Activated T-cell treated with anti-CD3 and anti-CD28 coated beads, Interleukin-2, amount 50 U/mL, for 24 hours (primary cell): ENCODE results near the gene BIN1.

Experiments used
- DNase-seq: peaks from one replicate; pipeline ENCODE4 v3.0.0-alpha.2; 2020
- H3K27ac Mint-ChIP-seq: 2 replicates; pipeline ENCODE4 v1.8.0; 2020; ENCODE audit warnings: mild to moderate bottlenecking, mixed read lengths
- H3K27me3 Mint-ChIP-seq: 2 replicates; pipeline ENCODE4 v1.8.0; 2020; ENCODE audit warnings: mixed read lengths
- H3K36me3 Mint-ChIP-seq: 2 replicates; pipeline ENCODE4 v1.8.0; 2020; ENCODE audit warnings: low read depth, mixed read lengths
- H3K4me1 Mint-ChIP-seq: 2 replicates; pipeline ENCODE4 v1.8.0; 2020; ENCODE audit warnings: low read depth, mixed read lengths
- H3K4me3 Mint-ChIP-seq: 2 replicates; pipeline ENCODE4 v1.8.0; 2020; ENCODE audit warnings: mild to moderate bottlenecking, moderate library complexity, mixed read lengths
- H3K9me3 Mint-ChIP-seq: 2 replicates; pipeline ENCODE4 v1.8.0; 2020; ENCODE audit warnings: mixed read lengths

The BIN1 gene

GRCh38 chr2:127106991-127107621 is at the start of gene BIN1:
TSS of gene BIN1 (minus strand) at chr2:127107154. CDS start at chr2:127106943, 211 bp downstream.
- Mint-ChIP-seq H3K36me3 (no peaks in the 10 kb centered on the region), H3K4me1 (peaks cover 5% of the 10 kb centered on the region), H3K9me3 (no peaks in the 10 kb centered on the region), H3K27ac (no peak within 1 kb of the TSS), H3K4me3 (peak within 1 kb of the TSS; percentile 77), H3K27me3 (peaks cover 26% of the 10 kb centered on the region)
- peak; percentile 81 for DNase-seq

GRCh38 chr2:127155947-127156346 is 49.0 kb upstream of the BIN1 start:
- no peaks in the 10 kb centered on the region for H3K36me3 Mint-ChIP-seq
- H3K27me3 Mint-ChIP-seq = no peaks in the 10 kb centered on the region
- no peak overlapping the region for H3K27ac Mint-ChIP-seq
- no peaks in the 10 kb centered on the region for H3K4me1 Mint-ChIP-seq
- DNase-seq = no peak
- H3K4me3 Mint-ChIP-seq = no peak overlapping the region
- H3K9me3 Mint-ChIP-seq = no peaks in the 10 kb centered on the region

DNA sequence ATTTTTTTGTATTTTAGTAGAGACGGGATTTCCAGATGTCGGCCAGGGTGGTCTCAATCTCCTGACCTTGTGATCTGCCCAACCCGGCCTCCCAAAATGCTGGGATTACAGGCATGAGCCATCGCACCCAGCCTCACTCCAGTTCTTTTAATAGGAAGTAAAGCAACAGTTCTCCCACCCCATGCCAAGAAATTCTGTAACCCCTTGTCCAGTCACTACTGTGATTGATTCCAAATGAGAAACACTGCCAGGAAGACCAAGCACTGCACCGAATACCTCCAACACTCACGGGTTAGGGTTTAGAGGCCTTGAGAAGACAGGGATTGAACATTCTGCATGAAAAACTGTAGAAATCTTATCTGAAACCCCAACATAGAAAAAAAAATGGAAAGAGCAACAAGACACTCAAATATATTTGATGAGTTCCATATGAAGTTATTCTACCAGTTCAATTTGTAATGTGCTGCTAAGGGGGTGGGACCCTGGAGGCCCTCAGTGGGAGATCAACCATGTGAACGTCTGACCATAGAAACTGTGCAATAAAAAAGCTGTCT is 48.2 kb upstream of the BIN1 start:
- Mint-ChIP-seq H3K9me3 (no peaks in the 10 kb centered on the region), H3K4me1 (no peaks in the 10 kb centered on the region), H3K27ac (no peak overlapping the region), H3K27me3 (no peaks in the 10 kb centered on the region), H3K36me3 (no peaks in the 10 kb centered on the region), H3K4me3 (no peak overlapping the region)
- DNase-seq = no peak

GRCh38 chr2:127154396-127154795 is 47.4 kb upstream of the BIN1 start:
- H3K4me3 Mint-ChIP-seq = no peak overlapping the region
- no peak overlapping the region for H3K27ac Mint-ChIP-seq
- no peaks in the 10 kb centered on the region for H3K9me3 Mint-ChIP-seq
- H3K27me3 Mint-ChIP-seq = no peaks in the 10 kb centered on the region
- no peak for DNase-seq
- H3K36me3 Mint-ChIP-seq = no peaks in the 10 kb centered on the region
- H3K4me1 Mint-ChIP-seq = no peaks in the 10 kb centered on the region

GRCh38 chr2:127153691-127154158 is 46.8 kb upstream of the BIN1 start:
- H3K36me3 Mint-ChIP-seq = no peaks in the 10 kb centered on the region
- H3K9me3 Mint-ChIP-seq = no peaks in the 10 kb centered on the region
- no peak for DNase-seq
- H3K4me3 Mint-ChIP-seq = no peak overlapping the region
- H3K27ac Mint-ChIP-seq = no peak overlapping the region
- no peaks in the 10 kb centered on the region for H3K27me3 Mint-ChIP-seq
- no peaks in the 10 kb centered on the region for H3K4me1 Mint-ChIP-seq

DNA sequence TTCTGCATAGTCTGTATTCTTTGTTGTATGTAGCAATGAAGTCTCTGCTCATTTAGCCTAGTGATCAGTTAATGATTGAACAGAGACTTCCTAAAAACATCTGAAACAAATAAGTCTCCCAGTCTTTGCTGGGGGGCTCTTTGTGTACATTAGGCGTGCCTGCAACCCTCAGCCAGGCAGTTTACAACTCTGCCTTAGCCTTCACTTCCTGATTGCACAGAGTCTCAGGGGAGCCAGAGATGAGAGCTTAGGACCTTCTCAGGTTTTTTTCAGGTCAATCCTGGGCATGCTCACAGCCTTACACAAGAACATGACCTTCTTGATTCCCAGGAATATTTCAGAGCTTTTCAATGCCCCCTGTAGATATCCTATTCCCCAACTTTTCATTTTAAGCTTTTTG is 44.0 kb upstream of the BIN1 start:
- no peak for DNase-seq
- H3K27ac Mint-ChIP-seq = no peak overlapping the region
- no peaks in the 10 kb centered on the region for H3K9me3 Mint-ChIP-seq
- H3K4me1 Mint-ChIP-seq = no peaks in the 10 kb centered on the region
- H3K4me3 Mint-ChIP-seq = no peak overlapping the region
- no peaks in the 10 kb centered on the region for H3K36me3 Mint-ChIP-seq
- H3K27me3 Mint-ChIP-seq = no peaks in the 10 kb centered on the region

DNA sequence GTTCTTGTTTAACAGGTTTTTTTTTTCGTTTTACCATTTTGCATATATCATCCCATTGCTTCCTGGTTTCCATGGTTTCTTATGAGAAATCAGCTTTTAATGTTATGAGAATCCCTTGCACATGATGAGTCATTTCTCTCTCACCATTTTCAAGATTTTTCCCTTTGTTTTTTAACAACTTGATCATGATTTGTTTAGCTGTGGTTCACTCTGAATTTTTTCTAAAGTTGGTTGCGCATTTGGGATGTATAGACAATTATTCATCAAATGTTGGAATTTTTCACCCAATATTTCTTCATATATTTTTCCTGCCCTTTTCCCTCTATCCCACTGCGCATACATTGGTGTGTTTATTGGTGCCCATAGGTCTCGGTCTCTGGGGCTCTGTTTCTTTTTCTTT is 42.4 kb upstream of the BIN1 start:
- H3K4me1 Mint-ChIP-seq = peaks cover 2% of the 10 kb centered on the region
- no peaks in the 10 kb centered on the region for H3K36me3 Mint-ChIP-seq
- H3K27ac Mint-ChIP-seq = no peak overlapping the region
- no peak overlapping the region for H3K4me3 Mint-ChIP-seq
- H3K9me3 Mint-ChIP-seq = no peaks in the 10 kb centered on the region
- DNase-seq = no peak
- no peaks in the 10 kb centered on the region for H3K27me3 Mint-ChIP-seq

DNA sequence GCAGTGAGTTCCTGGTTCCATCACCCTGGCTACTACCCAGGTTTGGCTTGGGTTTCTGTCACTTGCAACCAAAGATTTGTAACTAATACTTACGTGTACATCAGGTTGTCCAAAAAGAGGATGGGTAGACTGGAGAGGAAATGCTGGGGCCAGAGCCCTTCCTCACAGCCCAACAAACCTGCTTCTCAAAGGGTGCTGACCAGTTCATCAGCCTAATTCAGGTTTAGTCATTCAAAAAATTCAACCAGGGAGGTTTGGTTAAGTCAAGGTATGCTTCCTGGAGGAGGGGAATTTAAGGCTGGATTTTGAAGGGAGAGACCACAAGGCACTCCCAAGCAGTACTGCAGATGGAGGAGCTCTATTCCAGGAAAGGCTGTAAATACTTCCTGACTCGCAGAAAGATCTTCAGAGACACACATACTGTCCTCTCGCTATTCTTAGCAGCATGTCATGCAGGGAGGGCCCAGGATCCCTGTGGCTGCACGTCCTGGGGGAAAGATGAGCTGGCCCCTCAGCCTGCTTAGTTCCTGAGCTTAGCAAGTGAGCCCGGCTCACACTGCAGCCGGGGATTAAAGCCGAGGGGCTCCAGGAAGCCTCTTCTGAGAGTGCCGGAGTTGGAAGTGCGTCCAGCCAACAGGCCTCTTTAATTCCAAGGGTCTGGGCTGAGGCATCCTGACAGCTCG is 40.0 kb upstream of the BIN1 start:
- Mint-ChIP-seq H3K9me3 (no peaks in the 10 kb centered on the region), H3K4me1 (peaks cover 2% of the 10 kb centered on the region), H3K4me3 (no peak overlapping the region), H3K27me3 (no peaks in the 10 kb centered on the region), H3K27ac (no peak overlapping the region), H3K36me3 (no peaks in the 10 kb centered on the region)
- no peak for DNase-seq

GRCh38 chr2:127146071-127146725 is 39.2 kb upstream of the BIN1 start:
- no peak for DNase-seq
- Mint-ChIP-seq H3K9me3 (no peaks in the 10 kb centered on the region), H3K27me3 (no peaks in the 10 kb centered on the region), H3K27ac (no peak overlapping the region), H3K4me3 (no peak overlapping the region), H3K4me1 (peaks cover 2% of the 10 kb centered on the region), H3K36me3 (no peaks in the 10 kb centered on the region)

DNA sequence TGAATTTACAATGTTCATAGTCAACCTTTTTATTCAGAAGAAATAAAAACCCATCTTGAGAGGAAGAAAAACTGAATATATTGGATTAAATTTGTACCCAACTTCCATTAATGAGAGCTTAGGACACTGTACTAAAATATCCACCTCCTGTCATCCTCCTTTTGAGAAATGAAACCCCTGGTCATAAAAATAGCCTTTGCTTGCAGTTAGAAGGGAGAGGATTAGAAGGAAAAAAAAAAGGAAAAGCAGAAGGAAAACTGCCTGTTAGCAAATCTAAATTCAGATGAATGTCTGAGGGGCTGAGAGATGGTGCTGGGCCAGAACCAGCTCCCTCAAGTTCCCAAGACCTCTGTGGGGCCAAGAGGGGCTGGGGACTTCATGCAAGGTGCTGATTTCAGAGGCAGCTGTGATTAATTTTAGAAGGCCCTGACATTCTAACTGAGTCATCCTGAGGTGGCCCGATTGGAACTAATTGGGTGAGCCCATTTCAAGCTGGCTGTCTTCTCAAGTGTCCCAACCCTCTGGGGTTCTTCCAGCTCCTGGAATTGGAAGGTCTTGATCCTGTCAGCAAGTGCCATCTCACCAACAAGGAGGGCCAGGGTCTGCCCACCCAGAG is 38.4 kb upstream of the BIN1 start:
- Mint-ChIP-seq H3K36me3 (no peaks in the 10 kb centered on the region), H3K9me3 (no peaks in the 10 kb centered on the region), H3K4me3 (no peak overlapping the region), H3K27me3 (no peaks in the 10 kb centered on the region), H3K4me1 (peaks cover 2% of the 10 kb centered on the region), H3K27ac (no peak overlapping the region)
- no peak for DNase-seq

GRCh38 chr2:127143841-127144782 is 37.2 kb upstream of the BIN1 start:
- no peak for DNase-seq
- H3K36me3 Mint-ChIP-seq = no peaks in the 10 kb centered on the region

DNA sequence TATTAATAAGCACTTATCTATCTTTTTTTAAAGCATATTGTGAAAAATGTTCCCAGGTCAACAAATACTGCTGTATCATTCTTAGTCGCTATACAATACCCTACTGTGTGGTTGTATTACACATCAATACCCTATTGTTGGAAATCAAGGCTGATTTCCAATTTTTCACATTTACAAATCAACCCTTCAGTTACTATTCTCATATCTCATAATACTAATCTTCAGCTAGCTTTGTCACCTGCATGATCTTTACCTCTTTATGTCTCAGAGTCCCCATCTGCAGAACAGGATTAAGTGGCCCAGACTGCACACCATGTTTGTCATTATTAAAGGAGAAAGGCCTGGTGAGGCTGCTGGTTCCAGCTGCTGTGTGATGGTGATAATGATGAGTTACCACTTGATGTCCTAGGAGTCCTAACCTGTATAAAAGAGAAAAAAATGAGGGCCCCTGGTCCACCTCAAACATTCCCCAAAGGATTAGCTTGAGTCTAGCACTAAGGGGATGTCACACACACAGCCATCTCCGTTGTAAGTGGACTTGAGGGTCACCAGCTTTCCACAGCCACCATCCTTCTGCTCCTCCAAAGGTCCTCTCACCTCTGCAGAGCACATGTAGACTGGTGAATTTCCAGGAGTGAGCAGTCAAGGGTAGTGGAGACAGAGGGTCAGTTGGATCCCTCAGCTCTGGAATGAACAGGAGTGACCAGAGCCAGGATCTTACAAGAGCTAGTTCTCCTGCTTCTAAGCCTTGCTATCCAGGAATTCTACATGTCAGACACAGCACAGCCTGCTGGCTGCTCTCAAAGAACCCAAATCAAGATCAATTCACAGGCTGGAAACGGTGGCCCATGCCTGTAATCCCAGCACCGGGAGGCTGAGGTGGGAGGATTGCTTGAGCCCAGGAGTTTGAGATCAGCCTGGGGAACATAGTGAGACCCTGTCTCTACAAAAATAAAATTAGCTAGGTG is 36.0 kb upstream of the BIN1 start:
- Mint-ChIP-seq H3K27me3 (no peaks in the 10 kb centered on the region), H3K9me3 (no peaks in the 10 kb centered on the region), H3K27ac (no peak overlapping the region), H3K4me3 (no peak overlapping the region), H3K4me1 (peaks cover 2% of the 10 kb centered on the region), H3K36me3 (no peaks in the 10 kb centered on the region)
- DNase-seq = no peak

More at GRCh38 chr2:127143841-127144782, 37.2 kb upstream of the BIN1 start:
- Mint-ChIP-seq H3K9me3 (no peaks in the 10 kb centered on the region), H3K4me1 (peaks cover 2% of the 10 kb centered on the region), H3K27me3 (no peaks in the 10 kb centered on the region), H3K27ac (no peak overlapping the region), H3K4me3 (no peak overlapping the region)

GRCh38 chr2:127140538-127140937 is 33.6 kb upstream of the BIN1 start:
- H3K27ac Mint-ChIP-seq = no peak overlapping the region
- H3K27me3 Mint-ChIP-seq = no peaks in the 10 kb centered on the region
- no peaks in the 10 kb centered on the region for H3K9me3 Mint-ChIP-seq
- no peaks in the 10 kb centered on the region for H3K36me3 Mint-ChIP-seq
- no peak for DNase-seq
- peaks cover 2% of the 10 kb centered on the region for H3K4me1 Mint-ChIP-seq
- H3K4me3 Mint-ChIP-seq = no peak overlapping the region
